ENCODE data around the gene SPATA13. TPM values are rescaled to one million over a fixed set of nuclear protein-coding genes. Genes with fewer than 3 reads are reported as not detected.
A peak's percentile ranks its signal among the peaks of the same experiment; 100 is the strongest.
"Not testable (repeated sequence)": the region's sequence is repeated elsewhere in the genome, so short reads cannot be mapped to it uniquely, and the experiment has no call there.

SPATA13 gene
- total and polyA plus RNA-seq, 3 experiments from 2014 or later: 60.7 to 97.8 (median 65.1) TPM

- H3K27me3 ChIP-seq (ENCODE audit: insufficient read depth, low read length, poor library complexity, severe bottlenecking): no peaks in the 10 kb centered on the region
- H3K36me3 ChIP-seq (ENCODE audit: insufficient read depth, low read length): no peaks in the 10 kb centered on the region
- H3K4me3 ChIP-seq (ENCODE audit: low read length): no peak overlapping the region
- H3K27ac ChIP-seq (ENCODE audit: low read depth, low read length): no peak overlapping the region
- CTCF ChIA-PET: no interaction called here
- Mint-ChIP-seq H3K4me3 (no peak overlapping the region), H3K4me1 (no peaks in the 10 kb centered on the region), H3K9me3 (no peaks in the 10 kb centered on the region), H3K36me3 (no peaks in the 10 kb centered on the region), H3K27me3 (peaks cover 0 to 3% of the 10 kb centered on the region in 2 donors), H3K27ac (peak overlapping the region in 2 of 8 donors; percentile 11 to 16)
- DNase-seq: no peak
- no peaks in the 10 kb centered on the region for H3K4me1 ChIP-seq (ENCODE audit: insufficient read depth, low read length)
- no peaks in the 10 kb centered on the region for H3K9me3 ChIP-seq (ENCODE audit: low read length)
- POLR2A ChIA-PET: no interaction called here
These were observed 36.2 kb downstream of the SPATA13 start for GRCh38 chr13:24196593-24197197.

- CTCF ChIA-PET: interaction anchor here (1.0 kb wide), 1 partner anchor 102 kb away, joined by 4 read pairs; no protein-coding TSS in a partner anchor
- no peaks in the 10 kb centered on the region for H3K9me3 Mint-ChIP-seq
These were observed 38.5 kb downstream of the SPATA13 start for GRCh38 chr13:24199016-24199415.

GRCh38 chr13:24202215-24202614 lies 41.7 kb downstream of the SPATA13 start:
- H3K4me3 Mint-ChIP-seq: no peak overlapping the region
- peaks cover 15 to 24% (median 22%) of the 10 kb centered on the region in 3 donors for H3K4me1 Mint-ChIP-seq
- Histone ChIP-seq H3K27me3 (ENCODE audit: insufficient read depth, low read length, poor library complexity, severe bottlenecking) (no peaks in the 10 kb centered on the region), H3K36me3 (ENCODE audit: insufficient read depth, low read length) (no peaks in the 10 kb centered on the region), H3K4me3 (ENCODE audit: low read length) (no peak overlapping the region), H3K4me1 (ENCODE audit: insufficient read depth, low read length) (peaks cover 12% of the 10 kb centered on the region), H3K27ac (ENCODE audit: low read depth, low read length) (no peak overlapping the region), H3K9me3 (ENCODE audit: low read length) (no peaks in the 10 kb centered on the region)
- ChIA-PET CTCF (interaction anchor here (2.4 kb wide), 1 partner anchor 16 kb away, joined by 9 read pairs; no protein-coding TSS in a partner anchor), POLR2A (interaction anchor here (0.7 kb wide), 1 partner anchor 615 kb away, joined by 5 read pairs; no protein-coding TSS in a partner anchor)
- no peaks in the 10 kb centered on the region for H3K9me3 Mint-ChIP-seq
- H3K27me3 Mint-ChIP-seq: no peaks in the 10 kb centered on the region
- no peak for DNase-seq
- H3K36me3 Mint-ChIP-seq: no peaks in the 10 kb centered on the region
- no peak overlapping the region for H3K27ac Mint-ChIP-seq

More at GRCh38 chr13:24199016-24199415, 38.5 kb downstream of the SPATA13 start:
- Histone ChIP-seq H3K4me1 (ENCODE audit: insufficient read depth, low read length) (peaks cover 4% of the 10 kb centered on the region), H3K27me3 (ENCODE audit: insufficient read depth, low read length, poor library complexity, severe bottlenecking) (no peaks in the 10 kb centered on the region), H3K9me3 (ENCODE audit: low read length) (no peaks in the 10 kb centered on the region), H3K4me3 (ENCODE audit: low read length) (no peak overlapping the region), H3K36me3 (ENCODE audit: insufficient read depth, low read length) (no peaks in the 10 kb centered on the region), H3K27ac (ENCODE audit: low read depth, low read length) (no peak overlapping the region)
- no peak for DNase-seq
- POLR2A ChIA-PET: no interaction called here
- H3K36me3 Mint-ChIP-seq: no peaks in the 10 kb centered on the region
- no peak overlapping the region for H3K27ac Mint-ChIP-seq
- no peak overlapping the region for H3K4me3 Mint-ChIP-seq
- peaks cover 0 to 1% of the 10 kb centered on the region in 2 donors for H3K27me3 Mint-ChIP-seq
- H3K4me1 Mint-ChIP-seq: peaks cover 8 to 12% (median 10%) of the 10 kb centered on the region in 3 donors

GRCh38 chr13:24203273-24203672 lies 42.8 kb downstream of the SPATA13 start:
- no peaks in the 10 kb centered on the region for H3K9me3 ChIP-seq (ENCODE audit: low read length)
- no peak overlapping the region for H3K27ac ChIP-seq (ENCODE audit: low read depth, low read length)
- peaks cover 12% of the 10 kb centered on the region for H3K4me1 ChIP-seq (ENCODE audit: insufficient read depth, low read length)
- Mint-ChIP-seq H3K4me3 (peak overlapping the region in 3 of 7 donors; percentile 13 to 37 (median 33)), H3K4me1 (peaks cover 15 to 24% (median 22%) of the 10 kb centered on the region in 3 donors), H3K27ac (no peak overlapping the region), H3K9me3 (no peaks in the 10 kb centered on the region), H3K36me3 (no peaks in the 10 kb centered on the region), H3K27me3 (no peaks in the 10 kb centered on the region)
- POLR2A ChIA-PET: no interaction called here
- no peak for DNase-seq
- no peaks in the 10 kb centered on the region for H3K36me3 ChIP-seq (ENCODE audit: insufficient read depth, low read length)
- H3K4me3 ChIP-seq (ENCODE audit: low read length): no peak overlapping the region
- H3K27me3 ChIP-seq (ENCODE audit: insufficient read depth, low read length, poor library complexity, severe bottlenecking): no peaks in the 10 kb centered on the region
- CTCF ChIA-PET: interaction anchor here (0.7 to 2.4 kb wide), 3 partner anchors 12 to 150 kb away, joined by 3 to 9 read pairs (median 4); no protein-coding TSS in a partner anchor

GRCh38 chr13:24203811-24204210 lies 43.3 kb downstream of the SPATA13 start:
- DNase-seq: peak in 1 of 5 donors; percentile 22
- Histone ChIP-seq H3K27me3 (ENCODE audit: insufficient read depth, low read length, poor library complexity, severe bottlenecking) (no peaks in the 10 kb centered on the region), H3K4me3 (ENCODE audit: low read length) (no peak overlapping the region), H3K27ac (ENCODE audit: low read depth, low read length) (no peak overlapping the region), H3K9me3 (ENCODE audit: low read length) (no peaks in the 10 kb centered on the region), H3K4me1 (ENCODE audit: insufficient read depth, low read length) (peaks cover 12% of the 10 kb centered on the region), H3K36me3 (ENCODE audit: insufficient read depth, low read length) (no peaks in the 10 kb centered on the region)
- Mint-ChIP-seq H3K4me1 (peaks cover 15 to 24% (median 22%) of the 10 kb centered on the region in 3 donors), H3K36me3 (no peaks in the 10 kb centered on the region), H3K4me3 (peak overlapping the region in 6 of 7 donors; percentile 4 to 67 (median 40)), H3K27me3 (no peaks in the 10 kb centered on the region), H3K27ac (peak overlapping the region in 3 of 8 donors; percentile 2 to 65 (median 30)), H3K9me3 (no peaks in the 10 kb centered on the region)
- ChIA-PET POLR2A (no interaction called here), CTCF (interaction anchor here (0.7 to 2.4 kb wide), 3 partner anchors 11 to 151 kb away, joined by 3 to 9 read pairs (median 4); no protein-coding TSS in a partner anchor)

GRCh38 chr13:24205076-24205475 lies 44.6 kb downstream of the SPATA13 start:
- H3K4me3 Mint-ChIP-seq; H3K9me3 ChIP-seq (ENCODE audit: low read length); H3K27ac Mint-ChIP-seq; H3K9me3 Mint-ChIP-seq; DNase-seq; H3K36me3 ChIP-seq (ENCODE audit: insufficient read depth, low read length); H3K27ac ChIP-seq (ENCODE audit: low read depth, low read length); H3K27me3 ChIP-seq (ENCODE audit: insufficient read depth, low read length, poor library complexity, severe bottlenecking); H3K36me3 Mint-ChIP-seq; H3K27me3 Mint-ChIP-seq; H3K4me3 ChIP-seq (ENCODE audit: low read length); POLR2A ChIA-PET: not testable (repeated sequence)
- CTCF ChIA-PET: interaction anchor here (1.5 kb wide), 1 partner anchor 184 kb away, joined by 3 read pairs; no protein-coding TSS in a partner anchor
- H3K4me1 ChIP-seq (ENCODE audit: insufficient read depth, low read length): peaks cover 12% of the 10 kb centered on the region
- H3K4me1 Mint-ChIP-seq: peaks cover 15 to 24% (median 22%) of the 10 kb centered on the region in 3 donors

- H3K9me3 ChIP-seq (ENCODE audit: low read length): no peaks in the 10 kb centered on the region
- no peak for DNase-seq
- no peak overlapping the region for H3K4me3 Mint-ChIP-seq
- no peaks in the 10 kb centered on the region for H3K27me3 ChIP-seq (ENCODE audit: insufficient read depth, low read length, poor library complexity, severe bottlenecking)
- no peaks in the 10 kb centered on the region for H3K9me3 Mint-ChIP-seq
- H3K27me3 Mint-ChIP-seq: peaks cover 0 to 1% of the 10 kb centered on the region in 2 donors
- peaks cover 15 to 22% (median 21%) of the 10 kb centered on the region in 3 donors for H3K4me1 Mint-ChIP-seq
- no peak overlapping the region for H3K27ac Mint-ChIP-seq
- H3K4me3 ChIP-seq (ENCODE audit: low read length): no peak overlapping the region
- H3K4me1 ChIP-seq (ENCODE audit: insufficient read depth, low read length): peaks cover 12% of the 10 kb centered on the region
- no peak overlapping the region for H3K27ac ChIP-seq (ENCODE audit: low read depth, low read length)
- no peaks in the 10 kb centered on the region for H3K36me3 ChIP-seq (ENCODE audit: insufficient read depth, low read length)
- POLR2A ChIA-PET: no interaction called here
- CTCF ChIA-PET: no interaction called here
- peaks cover 0 to 3% (median 1%) of the 10 kb centered on the region in 3 donors for H3K36me3 Mint-ChIP-seq
These were observed 47.5 kb downstream of the SPATA13 start for GRCh38 chr13:24207841-24208667.

GRCh38 chr13:24209138-24209537 lies 48.6 kb downstream of the SPATA13 start:
- no peak overlapping the region for H3K27ac Mint-ChIP-seq
- H3K9me3 Mint-ChIP-seq: no peaks in the 10 kb centered on the region
- H3K36me3 ChIP-seq (ENCODE audit: insufficient read depth, low read length): no peaks in the 10 kb centered on the region
- CTCF ChIA-PET: no interaction called here
- H3K4me1 Mint-ChIP-seq: peaks cover 6 to 11% (median 10%) of the 10 kb centered on the region in 3 donors
- H3K9me3 ChIP-seq (ENCODE audit: low read length): no peaks in the 10 kb centered on the region
- H3K27me3 ChIP-seq (ENCODE audit: insufficient read depth, low read length, poor library complexity, severe bottlenecking): no peaks in the 10 kb centered on the region
- peaks cover 0 to 3% (median 1%) of the 10 kb centered on the region in 3 donors for H3K36me3 Mint-ChIP-seq
- H3K4me3 Mint-ChIP-seq: no peak overlapping the region
- H3K27ac ChIP-seq (ENCODE audit: low read depth, low read length): no peak overlapping the region
- H3K27me3 Mint-ChIP-seq: peaks cover 0 to 1% of the 10 kb centered on the region in 2 donors
- DNase-seq: no peak
- no peak overlapping the region for H3K4me3 ChIP-seq (ENCODE audit: low read length)
- peaks cover 7% of the 10 kb centered on the region for H3K4me1 ChIP-seq (ENCODE audit: insufficient read depth, low read length)
- POLR2A ChIA-PET: no interaction called here
